A172 (cell line): ENCODE measurements around the gene CACNA1C. TPM values are rescaled to one million over a fixed set of nuclear protein-coding genes. Genes with fewer than 3 reads are reported as not detected.
A peak's percentile ranks its signal among the peaks of the same experiment; 100 is the strongest.
"Not testable (repeated sequence)": the region's sequence is repeated elsewhere in the genome, so short reads cannot be mapped to it uniquely, and the experiment has no call there.

Experiments used
- DNase-seq: peaks from one replicate; pipeline ENCODE4 v3.0.0-alpha.2; 2015; ENCODE audit warnings: low spot score
- total RNA-seq: library from RNA; depleted of rRNA; stranded (reverse); fragments of >200 nt; shearing (Covaris generic); gene quantifications from 2 replicates; pipeline ENCODE4 v1.2.3, GENCODE V29; 2014; rRNA removed

Gene CACNA1C
- total RNA-seq, 1 experiment from 2014 or later, result 0.05 TPM

DNA sequence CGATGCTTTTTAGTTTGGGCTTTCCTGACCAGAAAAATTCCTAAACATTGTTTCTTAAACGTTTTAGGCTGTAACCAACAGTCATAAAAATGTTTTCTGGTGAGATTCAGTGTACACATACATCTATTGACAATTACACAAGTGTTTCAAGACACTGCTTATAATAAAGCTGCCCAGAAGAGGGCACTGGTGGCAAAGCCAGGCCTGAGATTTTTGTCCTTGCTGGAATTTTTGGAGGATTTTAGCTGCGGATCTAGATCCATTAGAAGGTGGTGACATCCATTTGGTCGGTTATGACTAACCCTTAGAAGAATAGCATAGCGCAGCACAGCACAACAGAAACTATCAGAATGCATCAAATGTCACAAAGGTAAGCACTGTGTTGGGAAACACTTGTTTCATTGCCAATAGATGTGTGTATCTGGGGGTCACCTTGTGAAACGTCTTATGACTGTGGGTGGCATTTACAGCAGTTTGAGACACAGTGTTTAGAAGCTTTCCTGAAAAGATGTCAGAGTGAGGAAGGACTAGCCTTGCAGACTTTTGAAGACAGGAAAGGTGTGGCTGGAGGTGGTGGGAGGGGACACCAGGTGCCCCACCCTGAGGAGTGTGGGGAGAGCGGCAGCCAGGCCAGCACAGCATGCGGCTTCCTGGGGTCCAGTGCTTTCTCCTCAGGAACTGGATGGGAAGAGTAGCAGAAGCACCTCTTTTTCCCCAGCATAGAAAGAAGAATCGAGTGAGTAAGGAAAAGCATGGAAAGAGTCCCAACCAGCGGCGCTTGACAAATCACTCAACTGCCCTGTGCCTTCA lies 687.2 kb downstream of the CACNA1C start:
- DNase-seq, result peak; percentile 11

- DNase-seq, result not testable (repeated sequence)
Observed at GRCh38 chr12:2742037-2742436, 689.2 kb downstream of the CACNA1C start.

- DNase-seq, result no peak
Observed at GRCh38 chr12:2743478-2743877, 690.7 kb downstream of the CACNA1C start.

GRCh38 chr12:2745655-2746054 lies 692.9 kb downstream of the CACNA1C start:
- no peak for DNase-seq

Other genes with a start within 250 kb of the CACNA1C start
- not detected in 2 replicates for gene LRTM2, start 232.4 kb upstream of the CACNA1C start, total RNA-seq
- gene CACNA2D4, start 134.3 kb upstream of the CACNA1C start, total RNA-seq, result not detected in 2 replicates
- gene DCP1B, start 48.5 kb upstream of the CACNA1C start, total RNA-seq, result 4.9 and 9.6 TPM in 2 replicates